Measurements from ENCODE around the gene PWP1. TPM values are rescaled to one million over a fixed set of nuclear protein-coding genes. Genes with fewer than 3 reads are reported as not detected.

PWP1 gene
- total RNA-seq, 3 donors from 2014 or later: 79.4 to 106 (median 97.3) TPM

DNA sequence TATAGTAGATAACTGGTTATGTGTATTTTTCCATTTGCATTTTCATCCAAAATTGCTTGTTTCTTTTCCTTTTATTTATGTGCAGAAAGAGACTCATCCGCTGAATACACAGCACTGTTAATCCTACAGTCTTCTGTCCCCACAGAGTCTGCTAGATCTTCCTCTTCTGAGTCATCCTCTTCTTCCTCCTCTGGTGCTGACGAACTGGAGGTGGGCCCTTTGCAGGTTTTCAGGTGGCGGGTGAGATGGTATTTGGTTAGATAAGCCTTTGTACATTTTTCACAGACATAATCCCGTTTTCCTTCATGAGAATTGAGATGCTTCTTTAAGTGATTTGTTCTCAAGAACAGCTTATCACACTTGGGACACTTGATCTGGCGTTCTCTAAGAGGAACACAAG is 48.5 kb downstream of the PWP1 start:
- Mint-ChIP-seq H3K4me1 (ENCODE audit: low read depth) (peaks cover 4% of the 10 kb centered on the region), H3K36me3 (ENCODE audit: insufficient read depth) (peaks cover 46% of the 10 kb centered on the region), H3K27me3 (ENCODE audit: low read depth) (no peaks in the 10 kb centered on the region), H3K4me3 (no peak overlapping the region), H3K9me3 (no peaks in the 10 kb centered on the region)
- DNase-seq (no peak), ATAC-seq (no peak)

DNA sequence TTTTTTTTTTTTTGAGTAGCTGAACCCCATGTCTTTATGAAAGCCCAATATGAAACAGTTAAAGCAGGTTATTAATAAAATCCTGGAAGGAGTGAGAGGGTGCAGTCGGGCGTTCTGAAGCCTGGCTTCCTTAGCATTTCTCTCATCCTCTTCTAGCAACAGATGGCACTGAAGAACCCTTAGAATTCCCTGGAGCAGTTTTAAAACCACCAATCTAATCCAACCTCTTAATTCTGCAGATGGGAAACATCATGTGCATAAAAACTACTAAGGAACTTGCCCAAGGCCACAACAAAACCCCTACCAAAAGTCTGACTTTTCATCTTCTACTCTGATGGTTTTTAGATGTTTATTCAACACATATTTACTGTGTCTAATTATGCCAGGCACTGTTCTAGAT is 50.2 kb downstream of the PWP1 start:
- Mint-ChIP-seq H3K36me3 (ENCODE audit: insufficient read depth) (peaks cover 52% of the 10 kb centered on the region), H3K9me3 (no peaks in the 10 kb centered on the region), H3K27me3 (ENCODE audit: low read depth) (no peaks in the 10 kb centered on the region), H3K4me3 (no peak overlapping the region), H3K4me1 (ENCODE audit: low read depth) (peaks cover 4% of the 10 kb centered on the region)
- ATAC-seq: no peak
- DNase-seq: no peak

DNA sequence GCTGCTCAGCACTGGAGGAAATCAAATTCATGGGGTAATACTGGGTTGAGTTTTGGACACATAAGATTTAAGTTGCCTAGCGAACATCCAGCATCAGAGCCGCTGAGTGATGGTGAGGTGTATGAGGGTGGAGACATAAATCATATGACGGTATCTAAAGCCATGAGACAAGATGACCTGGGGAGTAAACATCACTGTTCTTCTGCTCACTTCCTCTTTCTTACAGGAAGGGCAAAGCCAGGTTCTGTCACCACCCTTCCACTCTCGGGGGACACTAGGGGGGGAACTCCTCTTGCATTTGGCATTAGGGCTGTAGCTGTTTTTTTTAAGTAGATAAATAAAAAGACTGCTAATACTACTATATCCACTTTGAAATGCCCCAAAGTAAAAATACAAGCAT is 51.3 kb downstream of the PWP1 start:
- Mint-ChIP-seq H3K36me3 (ENCODE audit: insufficient read depth) (peaks cover 61% of the 10 kb centered on the region), H3K9me3 (no peaks in the 10 kb centered on the region), H3K4me3 (no peak overlapping the region), H3K27me3 (ENCODE audit: low read depth) (no peaks in the 10 kb centered on the region), H3K4me1 (ENCODE audit: low read depth) (peaks cover 4% of the 10 kb centered on the region)
- ATAC-seq (no peak), DNase-seq (no peak)

DNA sequence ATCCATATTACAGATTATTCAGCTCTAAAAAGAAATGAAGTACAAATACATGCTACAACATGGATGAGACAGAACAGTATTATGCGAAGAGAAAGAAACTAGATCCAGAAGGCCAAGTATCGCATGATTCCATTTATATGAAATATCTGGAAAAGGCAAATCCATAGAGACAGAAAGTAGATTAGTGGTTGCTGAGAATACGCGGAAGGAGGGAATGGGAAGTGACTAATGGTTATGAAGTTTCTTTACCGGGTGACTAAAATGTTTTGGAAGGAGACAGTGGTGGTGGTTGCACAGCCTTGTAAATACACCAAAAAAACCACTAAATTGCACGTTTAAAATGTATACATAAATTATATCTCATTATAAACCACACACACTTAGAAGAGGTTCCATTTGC is 62.9 kb downstream of the PWP1 start:
- Mint-ChIP-seq H3K9me3 (no peaks in the 10 kb centered on the region), H3K36me3 (ENCODE audit: insufficient read depth) (peaks cover 31% of the 10 kb centered on the region), H3K4me1 (ENCODE audit: low read depth) (peaks cover 5% of the 10 kb centered on the region), H3K27me3 (ENCODE audit: low read depth) (no peaks in the 10 kb centered on the region), H3K4me3 (no peak overlapping the region)
- ATAC-seq: no peak
- DNase-seq: no peak

DNA sequence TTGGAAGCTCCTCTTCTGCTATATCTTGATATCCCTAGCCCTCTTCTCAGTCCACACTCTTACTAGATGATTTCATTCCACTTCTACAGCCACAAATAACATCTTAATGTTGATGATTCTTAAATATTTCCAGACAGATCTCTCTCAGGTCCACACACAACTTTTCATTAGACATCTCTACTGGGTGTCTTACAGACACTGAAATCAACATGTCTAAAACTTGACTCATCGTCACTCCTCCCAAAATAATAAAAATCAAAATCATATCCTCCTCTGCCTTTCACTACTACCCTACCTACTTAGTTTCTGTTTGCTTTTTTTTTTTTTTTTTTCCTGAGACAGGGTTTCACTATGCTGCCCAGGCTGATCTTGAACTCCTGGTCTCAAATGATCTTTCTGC is 63.5 kb downstream of the PWP1 start:
- no peaks in the 10 kb centered on the region for H3K27me3 Mint-ChIP-seq (ENCODE audit: low read depth)
- H3K9me3 Mint-ChIP-seq: no peaks in the 10 kb centered on the region
- no peak overlapping the region for H3K4me3 Mint-ChIP-seq
- H3K36me3 Mint-ChIP-seq (ENCODE audit: insufficient read depth): peaks cover 31% of the 10 kb centered on the region
- DNase-seq (no peak), ATAC-seq (peak; percentile 34 to 46)
- peaks cover 5% of the 10 kb centered on the region for H3K4me1 Mint-ChIP-seq (ENCODE audit: low read depth)

DNA sequence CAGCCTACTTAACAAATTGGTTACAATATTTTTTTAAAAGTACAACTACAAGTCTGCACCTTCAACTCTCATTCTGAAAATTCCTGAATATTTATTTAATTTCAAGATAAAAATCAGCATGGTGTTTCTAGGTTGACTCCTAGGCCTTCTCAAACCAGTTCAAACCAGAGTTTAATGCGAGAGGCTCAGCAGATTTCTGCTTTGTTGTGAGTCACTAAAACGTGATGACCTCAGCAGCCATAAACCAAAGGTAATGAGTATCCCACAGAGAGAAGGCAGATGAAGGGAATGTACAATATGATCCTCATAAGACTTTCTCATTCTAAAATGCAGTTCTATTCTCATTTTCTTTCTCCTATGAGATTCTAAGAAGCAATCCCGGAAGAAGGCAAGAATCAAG is 73.8 kb downstream of the PWP1 start:
- DNase-seq (no peak), ATAC-seq (peak; percentile 24 to 30)
- H3K36me3 Mint-ChIP-seq (ENCODE audit: insufficient read depth): peaks cover 13% of the 10 kb centered on the region
- H3K9me3 Mint-ChIP-seq: no peaks in the 10 kb centered on the region
- peak overlapping the region; percentile 92 for H3K4me3 Mint-ChIP-seq
- H3K27me3 Mint-ChIP-seq (ENCODE audit: low read depth): no peaks in the 10 kb centered on the region
- peaks cover 25% of the 10 kb centered on the region for H3K4me1 Mint-ChIP-seq (ENCODE audit: low read depth)

DNA sequence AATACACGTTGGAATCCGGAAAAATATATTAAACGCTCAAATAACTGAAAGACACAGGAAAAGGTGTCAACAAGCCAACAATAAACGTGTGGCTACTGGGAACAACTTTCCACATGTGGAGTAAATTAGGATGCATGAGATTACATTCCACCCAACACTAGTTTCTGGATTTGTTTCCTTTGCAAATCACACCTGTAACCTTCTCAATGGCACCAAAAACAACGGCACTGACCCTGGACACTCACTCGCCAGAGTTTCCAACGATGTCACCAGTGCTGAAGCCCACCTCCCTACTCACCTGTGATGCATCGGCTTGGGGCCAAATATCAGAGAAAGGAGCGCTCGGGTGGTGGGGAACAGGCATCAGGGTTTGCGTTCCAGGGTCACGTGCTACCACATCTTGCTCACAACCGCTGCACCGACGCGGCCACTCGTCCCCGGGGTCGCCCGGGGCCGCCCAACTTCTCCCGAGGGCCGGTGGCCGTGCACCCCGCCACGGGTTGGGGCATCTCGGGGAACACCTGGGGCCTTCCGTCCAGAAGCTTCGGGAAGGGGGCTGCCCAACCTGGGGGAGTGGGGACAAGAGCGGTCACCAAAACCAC is 74.7 kb downstream of the PWP1 start:
- Mint-ChIP-seq H3K36me3 (ENCODE audit: insufficient read depth) (peaks cover 11% of the 10 kb centered on the region), H3K27me3 (ENCODE audit: low read depth) (no peaks in the 10 kb centered on the region), H3K9me3 (no peaks in the 10 kb centered on the region), H3K4me1 (ENCODE audit: low read depth) (peaks cover 25% of the 10 kb centered on the region), H3K4me3 (peak overlapping the region; percentile 92)
- DNase-seq (peak; percentile 14), ATAC-seq (peak; percentile 32 to 41)

DNA sequence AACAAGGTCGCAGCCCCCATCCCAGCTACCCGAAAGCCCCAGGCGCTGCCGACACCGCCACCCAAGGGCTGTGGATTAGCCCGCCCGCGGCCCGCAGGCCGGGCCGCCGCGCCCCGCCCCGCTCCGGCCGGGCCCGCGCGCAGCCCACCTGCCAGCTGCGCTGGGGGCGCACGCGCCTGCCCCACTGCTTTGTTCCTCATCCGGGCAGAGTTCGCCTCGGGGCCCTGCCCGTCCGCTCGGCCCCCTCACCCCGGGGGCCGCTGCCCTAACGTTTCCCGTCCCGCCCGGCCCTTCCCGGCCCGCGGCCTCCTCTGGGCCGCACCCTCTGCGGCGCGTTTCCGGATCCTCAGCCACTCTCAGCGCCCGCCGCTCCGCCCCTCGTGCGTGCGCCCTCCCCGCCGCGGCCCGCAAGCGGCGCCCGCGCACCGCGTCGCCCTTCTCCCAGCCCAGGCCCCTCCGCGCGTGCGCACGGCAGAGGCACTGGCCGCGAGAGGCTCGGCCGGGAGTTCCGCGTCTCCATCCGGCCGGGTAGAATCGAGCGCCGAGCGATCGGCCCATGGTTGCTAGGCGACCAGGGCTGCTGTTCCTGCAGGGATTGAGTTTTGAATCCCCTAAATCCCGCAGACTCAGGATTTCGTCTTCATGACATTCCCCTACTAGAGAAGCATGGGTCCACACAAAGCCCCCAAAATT is 75.4 kb downstream of the PWP1 start, which contains the start of gene PRDM4:
PRDM4 (minus strand) TSS at position 329 of the 693 bp plus-strand sequence. CDS start 622 bp downstream, outside the sequence.
- no peaks in the 10 kb centered on the region for H3K9me3 Mint-ChIP-seq
- peak; percentile 81 for DNase-seq

DNA sequence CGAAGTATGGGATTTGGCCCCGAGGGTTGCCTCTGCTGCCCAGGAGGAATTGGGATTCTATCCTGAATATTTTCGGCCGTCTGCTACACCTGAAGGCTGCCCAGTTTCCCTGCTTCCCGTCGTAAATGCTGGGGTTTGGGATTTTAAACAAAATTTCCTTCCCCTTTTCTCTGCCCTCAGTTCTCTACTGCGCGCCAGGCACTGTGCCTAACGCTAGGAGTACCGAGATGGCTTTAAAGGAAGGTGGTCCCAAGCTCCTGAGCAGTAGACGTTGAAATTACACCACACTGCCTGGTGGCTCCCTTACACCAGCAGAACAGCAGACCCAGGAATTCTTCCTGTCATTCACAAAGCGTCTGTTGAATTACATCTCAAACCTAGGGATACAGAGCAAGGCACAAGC is 75.9 kb downstream of the PWP1 start:
- peaks cover 7% of the 10 kb centered on the region for H3K36me3 Mint-ChIP-seq (ENCODE audit: insufficient read depth)
- H3K27me3 Mint-ChIP-seq (ENCODE audit: low read depth): no peaks in the 10 kb centered on the region
- H3K4me3 Mint-ChIP-seq: peak overlapping the region; percentile 80
- ATAC-seq (no peak), DNase-seq (no peak)
- H3K4me1 Mint-ChIP-seq (ENCODE audit: low read depth): peaks cover 24% of the 10 kb centered on the region
- no peaks in the 10 kb centered on the region for H3K9me3 Mint-ChIP-seq

More for the DNA sequence above, 75.4 kb downstream of the PWP1 start, which contains the start of gene PRDM4:
- ATAC-seq: peak; percentile 97 to 98
- Mint-ChIP-seq H3K27me3 (ENCODE audit: low read depth) (no peaks in the 10 kb centered on the region), H3K4me3 (peak within 1 kb of the TSS; percentile 92), H3K36me3 (ENCODE audit: insufficient read depth) (peaks cover 11% of the 10 kb centered on the region), H3K4me1 (ENCODE audit: low read depth) (peaks cover 25% of the 10 kb centered on the region)

Other genes starting within 250 kb of the PWP1 start
- 10 to 100 TPM; 42.9 to 46.3 (median 44.6) TPM for gene PRDM4, start 75.3 kb downstream of the PWP1 start, total RNA-seq
- gene ASCL4, start 88.9 kb downstream of the PWP1 start, total RNA-seq: not detected

Measured in activated T-cell treated with anti-CD3 and anti-CD28 coated beads, Interleukin-2, amount 50 U/mL, for 4 hours (primary cell).